A549 treated with RU486 at 1 μM for 4 hours (cell line): Measurements from ENCODE around the gene TMEM14B. TPM values are rescaled to one million over a fixed set of nuclear protein-coding genes. Genes with fewer than 3 reads are reported as not detected.

ENCODE experiments used
- total RNA-seq: library from RNA; stranded (reverse); fragments of 200-300 nt; extraction: Qiagen RNA extraction; gene quantifications from 5 replicates; pipeline ENCODE4 v1.2.3, GENCODE V29; 2022; ENCODE audit warnings: low read depth

Gene TMEM14B
- 134 to 154 TPM (median 143 TPM) in 5 replicates for total RNA-seq

GRCh38 chr6:10747251-10747972 is at the start of gene TMEM14B:
Gene TMEM14B, plus strand, starts transcription at chr6:10747805. Its CDS starts 1,441 bp downstream, at chr6:10749246.

GRCh38 chr6:10722820-10723566 is 24.6 kb upstream of the TMEM14B start, which contains the start of gene TMEM14C:
Gene TMEM14C, plus strand, starts transcription at chr6:10723070. Its CDS starts 1,544 bp downstream, at chr6:10724614.

Other genes with a start within 250 kb of the TMEM14B start
- gene GCNT2, start 226.5 kb upstream of the TMEM14B start, total RNA-seq: 5.8 to 9.3 TPM (median 7.0 TPM) in 5 replicates
- gene C6orf52, start 53.2 kb upstream of the TMEM14B start, total RNA-seq: 1.2 to 2.3 TPM (median 2.1 TPM) in 5 replicates
- 18.8 to 24.5 TPM (median 22.0 TPM) in 5 replicates for gene PAK1IP1, start 52.8 kb upstream of the TMEM14B start, total RNA-seq
- 138 to 158 TPM (median 155 TPM) in 5 replicates for gene TMEM14C, start 24.7 kb upstream of the TMEM14B start, total RNA-seq
- 0.10 to 0.21 TPM (median 0.14 TPM) in 5 replicates for gene MAK, start 90.7 kb downstream of the TMEM14B start, total RNA-seq
- not detected in 5 replicates for gene GCM2, start 134.2 kb downstream of the TMEM14B start, total RNA-seq
- 1.4 to 2.6 TPM (median 1.6 TPM) in 5 replicates for gene SYCP2L, start 139.2 kb downstream of the TMEM14B start, total RNA-seq